Ishikawa (cell line): ENCODE results near the gene TMEM134.

ENCODE experiments used
- CEBPB ChIP-seq: IDR thresholded peaks from 2 replicates; pipeline ENCODE4 v1.6.1; 2012
- CREB1 ChIP-seq: IDR thresholded peaks from 2 replicates; pipeline ENCODE4 v1.6.1; 2012; ENCODE audit warnings: low read depth
- EGR1 ChIP-seq: IDR thresholded peaks from 2 replicates; pipeline ENCODE4 v1.6.1; 2012
- EP300 ChIP-seq: IDR thresholded peaks from 2 replicates; pipeline ENCODE4 v1.6.1; 2012; ENCODE audit warnings: borderline replicate concordance
- FOXM1 ChIP-seq: IDR thresholded peaks from 2 replicates; pipeline ENCODE4 v1.6.1; 2012; ENCODE audit warnings: low read depth, borderline replicate concordance
- MAX ChIP-seq: IDR thresholded peaks from 2 replicates; pipeline ENCODE4 v1.6.1; 2012
- NFIC ChIP-seq: IDR thresholded peaks from 2 replicates; pipeline ENCODE4 v1.6.1; 2012
- RAD21 ChIP-seq: IDR thresholded peaks from 2 replicates; pipeline ENCODE4 v1.6.1; 2012; ENCODE audit warnings: low read depth
- REST ChIP-seq: IDR thresholded peaks from 2 replicates; pipeline ENCODE4 v1.6.1; 2012; ENCODE audit warnings: low read depth, mild to moderate bottlenecking
- TAF1 ChIP-seq: IDR thresholded peaks from 2 replicates; pipeline ENCODE4 v1.6.1; 2012; ENCODE audit warnings: low read depth, mild to moderate bottlenecking
- TCF12 ChIP-seq: IDR thresholded peaks from 2 replicates; pipeline ENCODE4 v1.6.1; 2012; ENCODE audit warnings: low read depth
- TEAD4 ChIP-seq: IDR thresholded peaks from 2 replicates; pipeline ENCODE4 v1.6.1; 2012
- USF1 ChIP-seq: IDR thresholded peaks from 2 replicates; pipeline ENCODE4 v1.6.1; 2012
- YY1 ChIP-seq: IDR thresholded peaks from 2 replicates; pipeline ENCODE4 v1.6.1; 2012; ENCODE audit warnings: low read depth
- ZBTB7A ChIP-seq: IDR thresholded peaks from 2 replicates; pipeline ENCODE4 v1.6.1; 2012; ENCODE audit warnings: low read depth

TMEM134 gene

GRCh38 chr11:67492801-67493547 is 23.9 kb upstream of the TMEM134 start:
- TF ChIP-seq EP300 (no peak), YY1 (no peak), USF1 (no peak), TAF1 (no peak), TEAD4 (no peak), CEBPB (no peak), MAX (no peak), REST (no peak), CREB1 (no peak)

GRCh38 chr11:67492069-67492727 is 23.1 kb upstream of the TMEM134 start:
- TF ChIP-seq FOXM1 = no peak
- no peak for TF ChIP-seq CEBPB
- TF ChIP-seq ZBTB7A = no peak
- TF ChIP-seq REST = no peak

GRCh38 chr11:67491276-67492068 is 22.4 kb upstream of the TMEM134 start:
- TF ChIP-seq MAX = no peak
- TF ChIP-seq EGR1 = no peak
- TF ChIP-seq NFIC = no peak
- TF ChIP-seq CREB1 = no peak
- no peak for TF ChIP-seq TCF12
- TF ChIP-seq REST = no peak
- TF ChIP-seq TAF1 = no peak
- TF ChIP-seq FOXM1 = no peak
- no peak for TF ChIP-seq ZBTB7A
- no peak for TF ChIP-seq TEAD4
- TF ChIP-seq USF1 = no peak
- no peak for TF ChIP-seq RAD21
- no peak for TF ChIP-seq EP300
- TF ChIP-seq CEBPB = no peak

GRCh38 chr11:67490727-67491065 is 21.6 kb upstream of the TMEM134 start:
- TF ChIP-seq RAD21 = no peak
